CD8-positive, alpha-beta memory T cell (primary cell): ENCODE measurements around the gene NPFFR1. TPM values are rescaled to one million over a fixed set of nuclear protein-coding genes. Genes with fewer than 3 reads are reported as not detected.
"Not testable (repeated sequence)": the region's sequence is repeated elsewhere in the genome, so short reads cannot be mapped to it uniquely, and the experiment has no call there.

Experiments
- CTCF ChIA-PET: fragments of 350-600 bp; sonication (Branson Sonifier 250); formaldehyde crosslinking; loops from one replicate; lab custom pipeline; 2021; ENCODE audit warnings: antibody characterized with exemption; lab: Charles Lee
- POLR2A ChIA-PET: fragments of 350-600 bp; sonication (Branson Sonifier 250); formaldehyde crosslinking; loops from one replicate; lab custom pipeline; 2021; ENCODE audit warnings: antibody characterized with exemption; lab: Charles Lee
- DNase-seq, 5 donors: peaks; one replicate each; pipeline versions ENCODE4 v3.0.0 to v3.0.0-alpha.2; 2020 to 2022; ENCODE audit warnings: mixed read lengths in 1 of 5
- H3K27ac ChIP-seq: one replicate; pipeline ENCODE4 v1.7.0; 2013; ENCODE audit warnings: low read depth, mild to moderate bottlenecking, low read length, moderate library complexity
- H3K27me3 ChIP-seq: 2 replicates; pipeline ENCODE4 v1.7.0; 2013; ENCODE audit warnings: low read length, mild to moderate bottlenecking; ENCODE audit not compliant: insufficient read depth, poor library complexity, severe bottlenecking
- H3K36me3 ChIP-seq: 2 replicates; pipeline ENCODE4 v1.7.0; 2013; ENCODE audit warnings: mild to moderate bottlenecking, low read length, moderate library complexity; ENCODE audit not compliant: insufficient read depth
- H3K4me1 ChIP-seq: 2 replicates; pipeline ENCODE4 v1.7.0; 2013; ENCODE audit warnings: mild to moderate bottlenecking, low read length, moderate library complexity; ENCODE audit not compliant: insufficient read depth
- H3K4me3 ChIP-seq: 2 replicates; pipeline ENCODE4 v1.7.0; 2013; ENCODE audit warnings: mild to moderate bottlenecking, low read length
- H3K9me3 ChIP-seq: 2 replicates; pipeline ENCODE4 v1.7.0; 2013; ENCODE audit warnings: mild to moderate bottlenecking, low read length
- H3K27ac Mint-ChIP-seq, 8 donors: one replicate each; pipeline ENCODE4 v1.8.0; 2020 to 2021; ENCODE audit warnings: mixed read lengths in 8 of 8, mild to moderate bottlenecking in 6 of 8, inconsistent platforms in 3 of 8, moderate library complexity in 3 of 8
- H3K27me3 Mint-ChIP-seq, 2 donors: one replicate each; pipeline ENCODE4 v1.8.0; 2020 to 2021; ENCODE audit warnings: mixed read lengths in 2 of 2, mild to moderate bottlenecking in 1 of 2, moderate library complexity in 1 of 2
- H3K36me3 Mint-ChIP-seq, 3 donors: one replicate each; pipeline ENCODE4 v1.8.0; 2020 to 2021; ENCODE audit warnings: mixed read lengths in 3 of 3, inconsistent platforms in 1 of 3, mild to moderate bottlenecking in 1 of 3
- H3K4me1 Mint-ChIP-seq, 3 donors: one replicate each; pipeline ENCODE4 v1.8.0; 2020 to 2021; ENCODE audit warnings: mixed read lengths in 3 of 3, inconsistent platforms in 1 of 3, mild to moderate bottlenecking in 1 of 3
- H3K4me3 Mint-ChIP-seq, 7 donors: one replicate each; pipeline ENCODE4 v1.8.0; 2020 to 2021; ENCODE audit warnings: mixed read lengths in 7 of 7, mild to moderate bottlenecking in 6 of 7, moderate library complexity in 4 of 7, inconsistent platforms in 2 of 7
- H3K9me3 Mint-ChIP-seq, 5 donors: one replicate each; pipeline ENCODE4 v1.8.0; 2020 to 2022; ENCODE audit warnings: mixed read lengths in 5 of 5, mild to moderate bottlenecking in 3 of 5, moderate library complexity in 2 of 5, inconsistent platforms in 1 of 5
- polyA plus RNA-seq: library from polyadenylated mRNA; unstranded; fragments of 300-500 nt; fragmentation: Illumina TruSeq; gene quantifications from one replicate; pipeline ENCODE4 v1.2.3, GENCODE V29; 2021
- total RNA-seq, 2 experiments: library from RNA; stranded (reverse); gene quantifications; one replicate each; pipeline ENCODE4 v1.2.3, GENCODE V29; 2021

NPFFR1 gene
- total and polyA plus RNA-seq, 3 experiments from 2014 or later = not detected

DNA sequence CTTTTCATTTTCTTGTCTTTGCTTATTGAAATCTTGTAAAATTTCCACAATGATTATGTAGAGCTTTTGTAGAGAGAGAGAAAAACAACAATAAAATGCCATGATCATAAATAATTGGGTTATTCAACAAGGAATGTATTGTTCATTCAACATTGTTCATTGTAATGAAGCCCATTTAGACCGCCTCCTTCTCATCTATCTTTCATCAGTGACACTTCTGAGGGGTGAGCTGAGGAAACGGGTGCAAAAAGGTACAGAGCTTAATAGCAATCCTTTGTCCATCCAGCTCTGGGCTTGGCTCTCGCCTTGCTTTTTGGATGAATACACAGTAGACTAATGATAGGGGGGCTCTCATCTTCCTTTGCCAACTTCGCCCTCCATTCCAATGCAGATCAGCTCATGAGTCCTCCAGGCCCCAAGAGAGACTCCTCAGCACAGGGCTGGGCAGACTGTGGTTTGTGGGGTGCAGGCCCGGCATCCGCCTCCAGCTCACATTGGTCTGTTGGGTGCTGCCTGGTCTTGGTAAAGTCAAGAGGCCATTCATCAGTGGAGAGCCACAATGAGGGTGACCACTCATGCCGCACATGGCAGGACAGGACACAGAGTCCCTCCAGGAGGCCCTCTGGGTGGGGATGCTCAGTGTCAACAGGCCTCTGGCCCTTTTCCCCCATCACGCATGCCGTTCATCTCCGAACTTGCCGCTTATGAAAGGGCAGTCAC, 32.7 kb downstream of the NPFFR1 start:
- Mint-ChIP-seq H3K36me3 (no peaks in the 10 kb centered on the region), H3K9me3 (no peaks in the 10 kb centered on the region), H3K4me3 (no peak overlapping the region), H3K27me3 (peaks cover 30 to 56% of the 10 kb centered on the region in 2 donors), H3K27ac (no peak overlapping the region), H3K4me1 (peaks cover 0 to 10% (median 3%) of the 10 kb centered on the region in 3 donors)
- Histone ChIP-seq H3K27me3 (peaks cover 9% of the 10 kb centered on the region), H3K27ac (no peak overlapping the region), H3K9me3 (no peaks in the 10 kb centered on the region), H3K36me3 (no peaks in the 10 kb centered on the region), H3K4me1 (no peaks in the 10 kb centered on the region), H3K4me3 (no peak overlapping the region)
- DNase-seq = no peak
- POLR2A ChIA-PET = no interaction called here
- CTCF ChIA-PET = interaction anchor here (0.9 to 1.2 kb wide), 2 partner anchors 8 to 22 kb away, joined by 3 to 4 read pairs; no protein-coding TSS in a partner anchor

DNA sequence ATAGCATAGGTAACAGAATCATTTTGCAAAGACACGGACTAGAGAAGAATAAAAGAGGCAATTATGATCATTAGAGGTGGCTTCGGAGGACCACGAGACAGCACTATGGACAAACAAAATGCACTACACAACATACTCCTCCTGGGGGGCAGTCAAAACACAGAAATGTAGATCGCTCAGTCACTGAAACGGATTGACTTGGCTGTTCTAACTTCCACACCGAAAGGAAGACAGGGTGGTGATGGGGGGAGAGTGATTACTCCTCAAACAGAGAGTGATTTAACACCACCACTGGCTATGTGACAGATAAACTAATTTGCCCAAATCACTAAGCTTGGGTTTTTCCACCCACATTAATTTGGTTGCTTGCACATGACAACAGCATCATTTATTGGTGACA, 36.4 kb downstream of the NPFFR1 start:
- Mint-ChIP-seq H3K36me3 (no peaks in the 10 kb centered on the region), H3K9me3 (no peaks in the 10 kb centered on the region), H3K27me3 (peaks cover 6 to 24% of the 10 kb centered on the region in 2 donors), H3K4me3 (no peak overlapping the region), H3K27ac (no peak overlapping the region), H3K4me1 (no peaks in the 10 kb centered on the region)
- Histone ChIP-seq H3K27me3 (no peaks in the 10 kb centered on the region), H3K36me3 (no peaks in the 10 kb centered on the region), H3K9me3 (no peaks in the 10 kb centered on the region), H3K27ac (no peak overlapping the region), H3K4me1 (no peaks in the 10 kb centered on the region), H3K4me3 (no peak overlapping the region)
- ChIA-PET POLR2A (no interaction called here), CTCF (no interaction called here)
- no peak for DNase-seq

DNA sequence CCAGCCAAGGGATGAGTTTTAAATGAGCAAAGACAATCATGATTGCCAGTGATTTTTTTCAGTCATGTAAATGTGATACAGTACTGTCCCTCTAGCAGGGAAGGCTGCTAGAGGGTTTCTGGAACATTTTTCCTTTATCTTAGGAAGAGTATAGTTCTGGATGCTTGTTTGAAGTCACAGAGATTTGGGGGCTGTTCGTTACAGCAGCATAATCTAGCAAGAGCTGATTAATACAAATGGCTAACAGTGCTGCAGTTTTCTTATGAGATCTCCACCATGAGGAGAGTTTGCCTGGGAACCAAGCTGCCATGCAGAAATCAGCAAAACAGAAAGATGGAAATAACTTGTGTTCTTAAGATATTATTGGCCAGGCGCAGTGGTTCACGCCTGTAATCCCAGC, 42.7 kb downstream of the NPFFR1 start:
- peaks cover 0 to 3% (median 0%) of the 10 kb centered on the region in 3 donors for H3K36me3 Mint-ChIP-seq
- Histone ChIP-seq H3K4me3 (no peak overlapping the region), H3K36me3 (no peaks in the 10 kb centered on the region), H3K9me3 (no peaks in the 10 kb centered on the region), H3K27ac (no peak overlapping the region), H3K4me1 (no peaks in the 10 kb centered on the region), H3K27me3 (no peaks in the 10 kb centered on the region)
- H3K27me3 Mint-ChIP-seq = no peaks in the 10 kb centered on the region
- no peak overlapping the region for H3K27ac Mint-ChIP-seq
- CTCF ChIA-PET = interaction anchor here (1.2 kb wide), 1 partner anchor 123 kb away, joined by 3 read pairs; no protein-coding TSS in a partner anchor
- no peak for DNase-seq
- no peaks in the 10 kb centered on the region for H3K9me3 Mint-ChIP-seq
- H3K4me3 Mint-ChIP-seq = no peak overlapping the region
- POLR2A ChIA-PET = no interaction called here
- H3K4me1 Mint-ChIP-seq = peaks cover 0 to 2% (median 0%) of the 10 kb centered on the region in 3 donors

DNA sequence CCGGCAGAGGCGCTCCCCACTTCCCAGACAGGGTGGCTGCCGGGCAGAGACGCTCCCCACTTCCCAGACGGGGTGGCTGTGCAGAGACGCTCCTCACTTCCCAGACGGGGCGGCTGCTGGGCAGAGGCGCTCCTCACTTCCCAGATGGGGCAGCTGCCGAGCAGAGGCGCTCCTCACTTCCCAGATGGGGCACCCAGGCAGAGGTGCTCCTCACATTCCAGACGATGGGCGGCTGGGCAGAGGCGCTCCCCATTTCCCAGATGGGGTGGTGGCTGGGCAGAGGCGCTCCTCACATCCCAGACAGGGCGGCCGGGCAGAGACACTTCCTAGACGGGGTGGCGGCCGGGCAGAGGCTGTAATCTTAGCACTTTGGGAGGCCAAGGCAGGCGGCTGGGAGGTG, 43.8 kb downstream of the NPFFR1 start:
- not testable (repeated sequence) for H3K4me3 ChIP-seq, H3K27ac Mint-ChIP-seq, H3K4me1 Mint-ChIP-seq

DNA sequence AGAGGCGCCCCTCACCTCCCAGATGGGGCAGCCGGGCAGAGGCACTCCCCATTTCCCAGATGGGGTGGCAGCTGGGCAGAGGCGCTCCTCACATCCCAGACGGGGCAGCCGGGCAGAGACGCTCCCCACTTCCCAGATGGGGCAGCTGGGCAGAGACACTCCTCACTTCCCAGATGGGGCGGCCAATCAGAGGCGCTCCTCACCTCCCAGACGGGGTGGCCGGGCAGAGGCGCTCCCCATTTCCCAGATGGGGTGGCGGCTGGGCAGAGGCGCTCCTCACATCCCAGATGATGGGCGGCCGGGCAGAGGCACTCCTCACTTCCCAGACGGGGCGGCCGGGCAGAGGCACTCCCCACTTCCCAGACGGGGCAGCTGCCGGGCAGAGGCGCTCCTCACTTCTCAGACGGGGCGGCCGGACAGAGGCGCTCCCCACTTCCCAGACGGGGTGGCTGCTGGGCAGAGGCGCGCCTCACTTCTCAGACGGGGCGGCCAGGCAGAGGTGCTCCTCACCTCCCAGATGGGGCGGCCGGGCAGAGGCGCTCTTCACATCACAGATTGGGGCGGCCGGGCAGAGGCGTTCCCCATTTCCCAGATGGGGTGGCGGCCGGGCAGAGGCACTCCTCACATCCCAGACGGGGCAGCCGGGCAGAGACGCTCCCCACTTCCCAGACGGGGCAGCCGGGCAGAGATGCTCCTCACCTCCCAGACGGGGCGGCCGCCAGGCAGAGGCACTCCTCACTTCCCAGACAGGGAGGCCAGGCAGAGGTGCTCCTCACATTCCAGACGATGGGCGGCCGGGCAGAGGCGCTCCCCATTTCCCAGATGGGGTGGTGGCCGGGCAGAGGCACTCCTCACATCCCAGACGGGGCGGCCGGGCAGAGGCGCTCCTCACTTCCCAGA, 44.5 kb downstream of the NPFFR1 start:
- H3K9me3 Mint-ChIP-seq, H3K27me3 Mint-ChIP-seq, H3K4me3 Mint-ChIP-seq, CTCF ChIA-PET, H3K27ac ChIP-seq, H3K27me3 ChIP-seq, H3K4me1 ChIP-seq, H3K36me3 ChIP-seq, DNase-seq, H3K4me3 ChIP-seq, H3K4me1 Mint-ChIP-seq, H3K27ac Mint-ChIP-seq, H3K36me3 Mint-ChIP-seq, H3K9me3 ChIP-seq, POLR2A ChIA-PET: not testable (repeated sequence)

More for the DNA sequence above, 43.8 kb downstream of the NPFFR1 start:
- H3K27me3 Mint-ChIP-seq, POLR2A ChIA-PET, H3K9me3 Mint-ChIP-seq, H3K4me1 ChIP-seq, H3K4me3 Mint-ChIP-seq, H3K36me3 Mint-ChIP-seq, H3K27me3 ChIP-seq, H3K27ac ChIP-seq, H3K9me3 ChIP-seq, CTCF ChIA-PET, DNase-seq, H3K36me3 ChIP-seq: not testable (repeated sequence)

DNA sequence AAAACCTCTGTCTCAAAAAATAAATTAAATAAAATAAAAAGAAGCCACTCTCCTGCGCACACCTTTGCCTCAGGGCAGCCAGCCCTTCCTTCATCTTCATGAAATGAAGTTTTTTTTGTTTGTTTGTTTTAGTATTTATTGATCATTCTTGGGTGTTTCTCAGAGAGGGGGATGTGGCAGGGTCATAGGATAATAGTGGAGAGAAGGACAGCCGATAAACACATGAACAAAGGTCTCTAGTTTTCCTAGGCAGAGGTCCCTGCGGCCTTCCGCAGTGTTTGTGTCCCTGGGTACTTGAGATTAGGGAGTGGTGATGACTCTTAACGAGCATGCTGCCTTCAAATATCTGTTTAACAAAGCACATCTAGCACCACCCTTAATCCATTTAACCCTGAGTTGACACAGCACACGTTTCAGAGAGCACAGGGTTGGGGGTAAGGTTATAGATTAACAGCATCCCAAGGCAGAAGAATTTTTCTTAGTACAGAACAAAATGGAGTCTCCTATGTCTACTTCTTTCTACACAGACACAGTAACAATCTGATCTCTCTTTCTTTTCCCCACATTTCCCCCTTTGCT, 45.8 kb downstream of the NPFFR1 start:
- H3K4me3 ChIP-seq, H3K36me3 ChIP-seq, H3K36me3 Mint-ChIP-seq, H3K4me1 ChIP-seq, H3K4me1 Mint-ChIP-seq, H3K9me3 ChIP-seq, H3K4me3 Mint-ChIP-seq, H3K27me3 Mint-ChIP-seq, H3K27ac ChIP-seq, H3K27ac Mint-ChIP-seq, POLR2A ChIA-PET, DNase-seq, H3K9me3 Mint-ChIP-seq, H3K27me3 ChIP-seq: not testable (repeated sequence)
- CTCF ChIA-PET = interaction anchor here (1.6 kb wide), 1 partner anchor 126 kb away, joined by 8 read pairs; no protein-coding TSS in a partner anchor

DNA sequence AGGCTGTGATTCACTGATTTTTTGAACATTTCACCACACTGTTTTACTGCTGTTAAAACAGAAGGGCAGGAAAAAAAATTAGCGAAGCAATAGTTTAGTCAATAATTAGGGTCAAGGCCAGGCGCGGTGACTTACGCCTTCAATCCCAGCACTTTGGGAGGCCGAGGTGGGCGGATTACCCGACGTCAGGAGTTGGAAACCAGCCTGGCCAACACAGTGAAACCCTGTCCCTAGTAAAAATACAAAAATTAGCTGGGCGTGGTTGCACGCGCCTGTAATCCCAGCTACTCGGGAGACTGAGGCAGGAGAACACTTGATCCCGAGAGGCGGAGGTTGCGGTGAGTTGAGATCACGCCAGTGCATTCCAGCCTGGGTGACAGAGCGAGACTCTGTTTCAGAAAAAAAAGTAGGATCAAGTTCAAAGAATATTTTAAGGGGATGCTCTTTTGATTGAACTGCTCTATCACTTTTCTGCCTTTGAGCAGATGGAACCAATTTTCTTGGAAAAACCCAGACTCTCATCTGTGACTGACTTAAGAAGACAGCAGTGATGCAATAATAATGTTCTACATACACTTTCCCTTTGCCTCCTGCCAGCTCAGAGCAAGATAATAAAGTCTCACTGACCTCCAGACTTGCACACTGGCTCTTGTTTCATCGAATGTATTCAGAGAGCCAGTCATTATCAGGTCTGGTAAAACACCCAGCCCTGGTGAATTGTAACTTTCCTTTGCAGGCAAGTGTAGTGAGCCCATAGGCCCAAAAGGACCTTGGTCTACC, 48.9 kb downstream of the NPFFR1 start:
- H3K27me3 ChIP-seq = no peaks in the 10 kb centered on the region
- no peaks in the 10 kb centered on the region for H3K36me3 ChIP-seq
- H3K27ac Mint-ChIP-seq = peak overlapping the region in 6 of 8 donors; percentile 32 to 68 (median 66)
- no peak overlapping the region for H3K27ac ChIP-seq
- H3K4me3 ChIP-seq = no peak overlapping the region
- peaks cover 14 to 21% (median 18%) of the 10 kb centered on the region in 3 donors for H3K4me1 Mint-ChIP-seq
- DNase-seq = no peak
- H3K27me3 Mint-ChIP-seq = no peaks in the 10 kb centered on the region
- ChIA-PET CTCF (interaction anchor here (1.4 to 3.5 kb wide), 2 partner anchors 14 to 130 kb away, joined by 3 to 32 read pairs; no protein-coding TSS in a partner anchor), POLR2A (no interaction called here)
- peak overlapping the region in 3 of 7 donors; percentile 44 to 54 (median 48) for H3K4me3 Mint-ChIP-seq
- no peaks in the 10 kb centered on the region for H3K9me3 ChIP-seq
- H3K4me1 ChIP-seq = peaks cover 11% of the 10 kb centered on the region
- no peaks in the 10 kb centered on the region for H3K9me3 Mint-ChIP-seq
- H3K36me3 Mint-ChIP-seq = peaks cover 0 to 8% (median 3%) of the 10 kb centered on the region in 3 donors
